Measurements from ENCODE around the gene ROBO2. TPM values are rescaled to one million over a fixed set of nuclear protein-coding genes. Genes with fewer than 3 reads are reported as not detected.

ROBO2 gene
- total and polyA plus RNA-seq, 11 donors, result 0.04 to 0.93 (median 0.06) TPM; not detected in 6

- intact Hi-C loops (cut with DNase I), result no loop called here
- Histone ChIP-seq H3K27ac (no peak overlapping the region), H3K9me3 (no peaks in the 10 kb centered on the region), H3K27me3 (no peaks in the 10 kb centered on the region), H3K4me1 (peaks cover 0 to 10% (median 0%) of the 10 kb centered on the region in 12 donors), H3K4me3 (no peak overlapping the region), H3K36me3 (no peaks in the 10 kb centered on the region)
- 11 to 15% (median 13%) methylated on average over 3 of the region's 3 CpGs for WGBS, 4 donors
- ATAC-seq (peak in 3 of 4 donors; percentile 59 to 87 (median 82)), DNase-seq (peak in 4 of 5 donors; percentile 13 to 41 (median 28))
- TF ChIP-seq CTCF (IDR thresholded peaks at IDR 0.05) (no peak), POLR2A (IDR thresholded peaks at IDR 0.05) (no peak)
These were observed 41.4 kb downstream of the ROBO2 start for GRCh38 chr3:77081240-77081661.

DNA sequence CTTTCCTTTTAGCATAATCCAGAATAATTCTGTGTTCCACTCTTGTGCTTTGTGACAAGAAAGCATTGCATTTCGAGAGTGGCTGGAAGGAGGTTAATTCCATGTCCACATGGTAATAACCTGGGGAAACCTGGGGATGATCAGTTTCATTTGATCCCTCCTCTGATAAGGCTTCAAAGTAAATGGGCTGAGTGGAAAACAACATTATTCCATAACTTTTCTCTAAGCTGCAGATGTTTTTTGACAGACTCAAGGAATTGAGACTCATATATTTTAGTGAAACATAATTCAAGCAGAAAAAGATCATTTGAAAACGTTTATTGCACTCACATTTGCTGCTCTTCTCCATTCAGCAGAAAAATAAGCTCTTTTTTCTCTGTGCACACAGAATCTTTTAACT is 44.6 kb downstream of the ROBO2 start:
- Histone ChIP-seq H3K9me3 (no peaks in the 10 kb centered on the region), H3K27me3 (no peaks in the 10 kb centered on the region), H3K4me1 (peaks cover 0 to 10% (median 0%) of the 10 kb centered on the region in 12 donors), H3K4me3 (no peak overlapping the region), H3K27ac (no peak overlapping the region), H3K36me3 (no peaks in the 10 kb centered on the region)
- intact Hi-C loops (cut with DNase I), result no loop called here
- DNase-seq, result no peak
- no peak for TF ChIP-seq POLR2A (IDR thresholded peaks at IDR 0.05)
- TF ChIP-seq CTCF (IDR thresholded peaks at IDR 0.05), result no peak
- WGBS, 4 donors, result 53 to 65% (median 59%) methylated on average over 2 of the region's 2 CpGs
- ATAC-seq, result no peak

DNA sequence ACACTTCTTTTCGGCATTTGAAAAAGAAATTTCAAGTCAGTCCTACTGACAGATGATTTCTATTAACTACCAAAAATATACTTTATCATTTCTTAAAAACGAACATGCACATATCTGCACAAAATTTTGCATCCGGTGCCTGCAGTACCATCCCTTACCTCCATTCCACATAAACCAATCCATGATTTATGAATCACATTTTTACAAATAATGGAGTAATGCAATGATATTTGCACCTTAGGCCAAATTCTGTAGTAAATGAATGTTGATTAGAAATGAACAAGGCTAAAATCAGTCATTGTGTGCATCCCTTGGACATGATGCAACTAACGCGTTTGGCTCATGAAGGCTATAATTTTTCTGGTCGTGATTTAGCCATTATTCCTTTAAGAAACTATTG is 46.5 kb downstream of the ROBO2 start:
- ATAC-seq, result no peak
- Histone ChIP-seq H3K4me3 (no peak overlapping the region), H3K36me3 (no peaks in the 10 kb centered on the region), H3K27me3 (no peaks in the 10 kb centered on the region), H3K27ac (no peak overlapping the region), H3K9me3 (no peaks in the 10 kb centered on the region), H3K4me1 (peaks cover 0 to 6% (median 0%) of the 10 kb centered on the region in 12 donors)
- intact Hi-C loops (cut with DNase I), result no loop called here
- peak in 1 of 12 donors; percentile 32 for TF ChIP-seq CTCF (IDR thresholded peaks at IDR 0.05)
- no peak for TF ChIP-seq POLR2A (IDR thresholded peaks at IDR 0.05)
- 90 to 94% (median 91%) methylated on average over 6 of the region's 6 CpGs for WGBS, 4 donors
- no peak for DNase-seq

- Histone ChIP-seq H3K36me3 (no peaks in the 10 kb centered on the region), H3K4me1 (no peaks in the 10 kb centered on the region), H3K27ac (no peak overlapping the region), H3K9me3 (no peaks in the 10 kb centered on the region), H3K4me3 (no peak overlapping the region), H3K27me3 (no peaks in the 10 kb centered on the region)
- TF ChIP-seq POLR2A (IDR thresholded peaks at IDR 0.05), result no peak
- TF ChIP-seq CTCF (IDR thresholded peaks at IDR 0.05), result no peak
- ATAC-seq (no peak), DNase-seq (no peak)
- whole genome bisulfite sequencing, 4 donors, result 92 to 97% (median 96%) methylated on average over 5 of the region's 5 CpGs
- intact Hi-C loops (cut with DNase I), result no loop called here
These were observed 51.9 kb downstream of the ROBO2 start for GRCh38 chr3:77091809-77092208.

All from heart left ventricle (tissue), 16 donors.